OCI-LY7 (cell line): Measurements from ENCODE around the gene PAAF1. TPM values are rescaled to one million over a fixed set of nuclear protein-coding genes. Genes with fewer than 3 reads are reported as not detected.
A peak's percentile ranks its signal among the peaks of the same experiment; 100 is the strongest.

Experiments
- BruUV-seq: library from RNA; stranded (reverse); fragments of 400-500 nt; replicated peaks from 2 replicates; lab custom pipeline; 2021; lab: Mats Ljungman, UMichigan
- CTCF ChIA-PET: fragments of 300-600 bp; sonication (Branson Sonifier 250); formaldehyde crosslinking; loops from one replicate; lab custom pipeline; 2022; ENCODE audit warnings: antibody characterized with exemption; ENCODE audit not compliant: unreplicated experiment; lab: Charles Lee
- POLR2A ChIA-PET: fragments of 300-600 bp; sonication (Branson Sonifier 250); formaldehyde crosslinking; loops from one replicate; lab custom pipeline; 2022; ENCODE audit warnings: antibody characterized with exemption; lab: Charles Lee
- DNase-seq: peaks from one replicate; pipeline ENCODE4 v3.0.0-alpha.2; 2015; ENCODE audit warnings: low spot score
- H2AFZ ChIP-seq: fragments of 200-600 bp; sonication (generic), shearing (Covaris generic); 2 replicates; pipeline ENCODE4 v1.6.1; 2014; ENCODE audit warnings: mild to moderate bottlenecking, antibody characterized with exemption, low read length, moderate library complexity
- H3K27ac ChIP-seq: fragments of 200-600 bp; sonication (generic); 2 replicates; pipeline ENCODE4 v1.5.1; 2014; ENCODE audit warnings: mixed run types, low read depth, mild to moderate bottlenecking, moderate library complexity, low read length, inconsistent platforms; ENCODE audit not compliant: poor library complexity, severe bottlenecking
- H3K36me3 ChIP-seq: fragments of 200-600 bp; sonication (generic); 2 replicates; pipeline ENCODE4 v1.6.1; 2014; ENCODE audit warnings: mild to moderate bottlenecking, antibody characterized with exemption, low read length, moderate library complexity, mixed read lengths; ENCODE audit not compliant: insufficient read depth
- H3K4me1 ChIP-seq: fragments of 200-600 bp; sonication (generic); 2 replicates; pipeline ENCODE4 v1.5.1; 2014; ENCODE audit warnings: mild to moderate bottlenecking, low read length; ENCODE audit not compliant: insufficient read depth, poor library complexity, severe bottlenecking
- H3K4me2 ChIP-seq: fragments of 200-600 bp; sonication (generic); 2 replicates; pipeline ENCODE4 v1.6.1; 2014; ENCODE audit warnings: mild to moderate bottlenecking, low read length
- H3K4me3 ChIP-seq: fragments of 200-600 bp; sonication (generic); 2 replicates; pipeline ENCODE4 v1.5.1; 2014; ENCODE audit warnings: mild to moderate bottlenecking, low read depth, low read length; ENCODE audit not compliant: poor library complexity, severe bottlenecking
- H3K79me2 ChIP-seq: fragments of 200-600 bp; sonication (generic); 2 replicates; pipeline ENCODE4 v1.6.1; 2016; ENCODE audit warnings: low read depth, mild to moderate bottlenecking, low read length, moderate library complexity, mixed read lengths; ENCODE audit not compliant: insufficient read depth
- H3K9me2 ChIP-seq: fragments of 200-600 bp; sonication (generic); 2 replicates; pipeline ENCODE4 v1.6.1; 2016; ENCODE audit warnings: mild to moderate bottlenecking, low read length, mixed read lengths; ENCODE audit not compliant: insufficient read depth
- H3K9me3 ChIP-seq: fragments of 200-600 bp; sonication (generic); 2 replicates; pipeline ENCODE4 v1.6.1; 2014; ENCODE audit warnings: mild to moderate bottlenecking, mixed run types, low read length, mixed read lengths
- H4K20me1 ChIP-seq: fragments of 200-600 bp; sonication (generic); 2 replicates; pipeline ENCODE4 v1.6.1; 2014; ENCODE audit warnings: mild to moderate bottlenecking, antibody characterized with exemption, low read length, moderate library complexity, mixed read lengths; ENCODE audit not compliant: insufficient read depth
- CTCF ChIP-seq: fragments of 200-600 bp; sonication (generic); conservative IDR thresholded peaks from 2 replicates; pipeline ENCODE4 v1.5.1; 2014; ENCODE audit warnings: mild to moderate bottlenecking, antibody characterized with exemption, low read length, moderate library complexity, mixed read lengths
- EZH2phosphoT487 ChIP-seq: fragments of 200-600 bp; sonication (generic); IDR thresholded peaks from 2 replicates; pipeline ENCODE4 v1.6.1; 2018; ENCODE audit warnings: low read depth, borderline replicate concordance, mild to moderate bottlenecking, mixed run types, antibody characterized with exemption, low read length, moderate library complexity, mixed read lengths
- intact Hi-C: fragments of 100-400 bp; cut with micrococcal nuclease; formaldehyde crosslinking; loops from one replicate; pipeline ENCODE4 v1.10.0; 2022; ENCODE audit not compliant: unreplicated experiment
- total RNA-seq, 2 experiments: library from RNA; depleted of rRNA in 1 of 2; stranded (reverse); fragments of >200 nt in 1 of 2; shearing (Covaris generic) in 1 of 2; gene quantifications; 2 replicates each; pipeline ENCODE4 v1.2.3, GENCODE V29; 2014 to 2022

PAAF1 gene
- total RNA-seq, 2 experiments from 2014 or later: 11.2 to 35.0 TPM

GRCh38 chr11:73969991-73970800 is 93.4 kb downstream of the PAAF1 start:
- Histone ChIP-seq H3K36me3 (peaks cover 26% of the 10 kb centered on the region), H3K4me1 (peaks cover 47% of the 10 kb centered on the region), H3K79me2 (no peaks in the 10 kb centered on the region), H3K4me2 (no peak overlapping the region), H3K9me2 (no peaks in the 10 kb centered on the region), H3K27ac (peak overlapping the region; percentile 2), H3K4me3 (no peak overlapping the region), H4K20me1 (no peaks in the 10 kb centered on the region), H2AFZ (no peak overlapping the region), H3K9me3 (no peaks in the 10 kb centered on the region)
- BruUV-seq: no TSS peak
- POLR2A ChIA-PET: interaction anchor here (0.7 to 3.3 kb wide), 3 partner anchors 8 to 25 kb away, joined by 3 to 18 read pairs (median 4); no protein-coding TSS in a partner anchor
- DNase-seq: peak; percentile 50
- intact Hi-C loops: no loop called here
- CTCF ChIA-PET: interaction anchor here (0.6 to 0.7 kb wide), 3 partner anchors 9 to 50 kb away, joined by 3 read pairs; no protein-coding TSS in a partner anchor
- TF ChIP-seq CTCF (no peak), EZH2phosphoT487 (no peak)

DNA sequence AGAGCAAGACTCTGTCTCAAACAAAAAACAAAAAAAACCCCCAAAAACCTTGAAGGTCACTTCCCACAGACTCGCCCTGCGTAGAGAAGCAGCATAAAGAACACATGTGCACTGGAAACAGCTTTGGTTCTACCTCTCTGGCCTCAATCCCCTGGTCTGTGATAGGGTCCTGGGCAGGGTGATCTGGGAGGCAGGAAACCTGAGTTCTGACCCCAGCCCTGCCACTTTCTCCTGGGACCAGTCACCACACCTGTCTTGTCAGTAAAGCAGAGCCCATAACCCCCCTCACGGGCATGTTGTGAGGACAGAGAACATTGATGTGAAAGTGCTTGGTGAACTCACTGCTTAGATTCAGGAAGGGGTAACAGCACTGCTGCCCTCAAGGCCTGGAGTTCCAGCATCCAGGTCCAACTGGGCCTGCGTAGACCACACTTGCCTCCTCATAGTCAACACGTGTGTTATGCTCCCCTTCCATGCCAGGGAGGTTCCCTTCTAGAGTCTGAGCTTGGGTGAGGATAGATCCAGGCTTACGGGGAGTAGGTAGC is 94.4 kb downstream of the PAAF1 start:
- H3K4me1 ChIP-seq: peaks cover 49% of the 10 kb centered on the region
- H3K79me2 ChIP-seq: no peaks in the 10 kb centered on the region
- peak overlapping the region; percentile 65 for H3K27ac ChIP-seq
- H3K9me3 ChIP-seq: no peaks in the 10 kb centered on the region
- ChIA-PET CTCF (no interaction called here), POLR2A (interaction anchor here (1.3 to 3.3 kb wide), 2 partner anchors 9 to 23 kb away, joined by 4 to 18 read pairs; no protein-coding TSS in a partner anchor)
- TF ChIP-seq EZH2phosphoT487: no peak
- TF ChIP-seq CTCF: no peak
- no TSS peak for BruUV-seq
- peaks cover 36% of the 10 kb centered on the region for H3K36me3 ChIP-seq
- no peaks in the 10 kb centered on the region for H3K9me2 ChIP-seq
- no peak overlapping the region for H3K4me3 ChIP-seq
- peak; percentile 66 for DNase-seq
- H2AFZ ChIP-seq: no peak overlapping the region
- H4K20me1 ChIP-seq: no peaks in the 10 kb centered on the region
- intact Hi-C loops: no loop called here
- H3K4me2 ChIP-seq: peak overlapping the region; percentile 47
